ENCODE data around the gene NFKBIE.

GRCh38 chr6:44214307-44214706 is 51.0 kb downstream of the NFKBIE start:
- TF ChIP-seq, protein P1, sequence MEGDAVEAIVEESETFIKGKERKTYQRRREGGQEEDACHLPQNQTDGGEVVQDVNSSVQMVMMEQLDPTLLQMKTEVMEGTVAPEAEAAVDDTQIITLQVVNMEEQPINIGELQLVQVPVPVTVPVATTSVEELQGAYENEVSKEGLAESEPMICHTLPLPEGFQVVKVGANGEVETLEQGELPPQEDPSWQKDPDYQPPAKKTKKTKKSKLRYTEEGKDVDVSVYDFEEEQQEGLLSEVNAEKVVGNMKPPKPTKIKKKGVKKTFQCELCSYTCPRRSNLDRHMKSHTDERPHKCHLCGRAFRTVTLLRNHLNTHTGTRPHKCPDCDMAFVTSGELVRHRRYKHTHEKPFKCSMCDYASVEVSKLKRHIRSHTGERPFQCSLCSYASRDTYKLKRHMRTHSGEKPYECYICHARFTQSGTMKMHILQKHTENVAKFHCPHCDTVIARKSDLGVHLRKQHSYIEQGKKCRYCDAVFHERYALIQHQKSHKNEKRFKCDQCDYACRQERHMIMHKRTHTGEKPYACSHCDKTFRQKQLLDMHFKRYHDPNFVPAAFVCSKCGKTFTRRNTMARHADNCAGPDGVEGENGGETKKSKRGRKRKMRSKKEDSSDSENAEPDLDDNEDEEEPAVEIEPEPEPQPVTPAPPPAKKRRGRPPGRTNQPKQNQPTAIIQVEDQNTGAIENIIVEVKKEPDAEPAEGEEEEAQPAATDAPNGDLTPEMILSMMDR (IDR thresholded peaks at IDR 0.05; ENCODE audit: poor library complexity, severe bottlenecking): no peak
- no peak for TF ChIP-seq SMC3 (conservative IDR thresholded peaks at IDR 0.05; ENCODE audit: poor library complexity)
- no peak for TF ChIP-seq EZH2 (IDR thresholded peaks at IDR 0.05; ENCODE audit: borderline replicate concordance, insufficient read depth, low read length, poor library complexity, severe bottlenecking)
- TF ChIP-seq TAF1 (IDR thresholded peaks at IDR 0.05; ENCODE audit: low read depth): no peak
- TF ChIP-seq POLR2AphosphoS5 (IDR thresholded peaks at IDR 0.05): no peak
